Astrocyte of the spinal cord (primary cell): ENCODE measurements around the gene NOC4L.

Experiments used
- DNase-seq: peaks from one replicate; pipeline ENCODE4 v3.0.0; 2011; ENCODE audit warnings: low read depth, low spot score
- H3K4me3 ChIP-seq: 2 replicates; pipeline ENCODE4 v1.5.1; 2011; ENCODE audit warnings: low read depth, mild to moderate bottlenecking, low read length, moderate library complexity
- CTCF ChIP-seq: IDR thresholded peaks from 2 replicates; pipeline ENCODE4 v1.5.1; 2012; ENCODE audit warnings: low read depth, mild to moderate bottlenecking, low read length, inconsistent platforms
- in situ Hi-C: cut with HindIII; loops from 2 replicates; pipeline ENCODE4 v1.10.0; 2017; ENCODE audit warnings: low sequenced_read_pairs

The NOC4L gene

DNA sequence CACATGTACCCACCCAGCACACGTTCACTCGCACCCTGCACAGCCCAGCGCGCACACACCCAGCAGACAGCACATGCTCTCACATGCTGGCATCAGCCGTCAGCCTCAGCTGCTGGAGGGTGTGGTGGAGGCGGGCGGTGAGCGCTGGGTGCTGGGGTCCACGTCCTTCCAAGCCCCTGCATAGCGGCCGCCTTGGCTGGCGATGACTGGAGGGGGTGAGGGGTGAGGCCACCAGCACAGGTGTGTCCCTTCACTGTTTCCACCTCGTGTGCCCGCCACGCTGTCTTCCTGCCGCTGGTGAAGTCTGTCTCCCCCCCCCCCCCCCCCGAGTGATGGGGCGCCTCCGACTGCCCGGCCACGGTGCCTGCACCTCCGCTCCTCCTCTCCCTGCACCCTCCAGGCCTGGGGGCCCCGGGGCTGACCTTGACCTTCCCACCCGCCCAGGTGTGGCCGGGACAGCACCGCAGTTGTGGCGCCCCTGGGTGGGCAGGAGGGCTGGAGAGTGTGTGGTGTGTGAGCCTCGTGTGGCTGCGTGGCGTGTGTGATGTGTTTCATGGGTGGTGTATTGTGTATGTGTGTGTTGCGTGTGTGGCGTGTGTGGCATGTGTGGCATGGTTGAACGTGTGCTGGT, 37.4 kb downstream of the NOC4L start:
- TF ChIP-seq CTCF, result no peak
- no peak for DNase-seq
- in situ Hi-C loops, result no loop called here
- no peak overlapping the region for H3K4me3 ChIP-seq

DNA sequence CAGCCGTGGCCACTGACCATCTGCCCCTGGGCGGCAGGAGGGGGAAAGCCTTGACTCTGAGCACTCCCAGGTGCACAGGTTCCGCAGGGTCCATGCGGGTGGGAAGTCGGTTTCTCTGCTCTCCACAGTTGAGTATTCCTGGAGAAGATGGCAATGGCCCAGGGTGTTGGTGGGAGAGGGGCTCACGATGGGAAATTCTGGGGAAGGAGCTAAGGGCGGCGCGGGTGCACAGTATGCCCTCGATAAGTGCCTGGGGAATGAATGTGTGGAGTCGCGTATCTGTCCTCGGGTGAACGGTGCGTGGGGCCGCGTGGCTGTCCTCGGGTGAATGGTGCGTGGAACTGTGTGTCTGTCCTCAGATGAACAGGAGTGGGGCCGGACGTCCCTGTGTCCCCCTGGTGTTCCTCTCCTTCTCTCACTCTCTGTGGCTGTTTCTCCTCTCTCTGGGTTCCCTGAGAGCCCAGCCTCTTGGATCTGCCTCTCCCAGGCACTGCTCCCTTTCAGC, 38.0 kb downstream of the NOC4L start:
- in situ Hi-C loops, result no loop called here
- DNase-seq, result no peak
- no peak for TF ChIP-seq CTCF
- H3K4me3 ChIP-seq, result no peak overlapping the region

- no peak for DNase-seq
- no peak overlapping the region for H3K4me3 ChIP-seq
- TF ChIP-seq CTCF, result no peak
- in situ Hi-C loops, result no loop called here
These were observed 38.6 kb downstream of the NOC4L start for GRCh38 chr12:132182711-132183365.

DNA sequence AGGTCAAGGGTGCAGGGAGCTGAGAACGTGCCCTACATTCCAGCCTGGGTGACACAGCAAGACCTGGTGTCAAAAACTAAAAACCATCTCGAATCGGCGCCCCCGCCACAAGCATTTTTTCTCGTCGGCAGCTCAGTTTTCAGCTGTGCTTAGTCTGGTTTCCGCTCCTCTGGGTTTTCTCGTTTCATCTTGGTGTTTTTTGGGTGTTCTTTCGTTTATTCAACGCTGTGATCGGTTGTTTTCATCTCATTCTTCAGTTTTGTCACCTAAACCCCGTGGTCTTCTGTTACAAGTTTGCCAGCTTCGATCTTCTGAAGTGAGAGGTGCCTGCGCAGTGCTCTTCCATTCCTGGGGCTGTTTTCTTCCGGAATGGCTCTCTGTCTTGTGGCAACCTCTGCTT, 41.4 kb downstream of the NOC4L start:
- in situ Hi-C loops, result no loop called here
- no peak for DNase-seq
- no peak overlapping the region for H3K4me3 ChIP-seq
- no peak for TF ChIP-seq CTCF

- DNase-seq, result no peak
- no peak overlapping the region for H3K4me3 ChIP-seq
- in situ Hi-C loops, result no loop called here
- no peak for TF ChIP-seq CTCF
These were observed 42.1 kb downstream of the NOC4L start for GRCh38 chr12:132186208-132186856.

- in situ Hi-C loops, result no loop called here
- TF ChIP-seq CTCF, result no peak
- no peak for DNase-seq
- H3K4me3 ChIP-seq, result no peak overlapping the region
These were observed 42.8 kb downstream of the NOC4L start for GRCh38 chr12:132186857-132187620.
